Mucosa of descending colon (tissue), 3 donors: ENCODE data around the gene WDR88. TPM values are rescaled to one million over a fixed set of nuclear protein-coding genes. Genes with fewer than 3 reads are reported as not detected.

Experiments
- ATAC-seq: fragments of 200-7000 bp; cut with Tn5 transposase; one replicate; pipeline ENCODE4 v1.9.1; 2020; ENCODE audit warnings: mild to moderate bottlenecking, moderate library complexity
- DNase-seq, 3 donors: peaks; one replicate each; pipeline ENCODE4 v3.0.0-alpha.2; 2020
- H3K36me3 ChIP-seq: fragments of 200-600 bp; one replicate; pipeline ENCODE4 v1.8.0; 2021; ENCODE audit warnings: low read depth, mild to moderate bottlenecking
- H3K4me1 ChIP-seq: fragments of 200-600 bp; one replicate; pipeline ENCODE4 v1.8.0; 2021; ENCODE audit warnings: low read depth, mild to moderate bottlenecking
- H3K4me3 ChIP-seq: fragments of 200-600 bp; one replicate; pipeline ENCODE4 v1.8.0; 2021; ENCODE audit warnings: mild to moderate bottlenecking
- H3K9me3 ChIP-seq: fragments of 200-600 bp; one replicate; pipeline ENCODE4 v1.8.0; 2021; ENCODE audit warnings: mild to moderate bottlenecking
- CTCF ChIP-seq: fragments of 200-600 bp; IDR thresholded peaks from one replicate; pipeline ENCODE4 v1.8.0; 2022; ENCODE audit warnings: antibody characterized with exemption, mild to moderate bottlenecking
- intact Hi-C, 2 donors: fragments of 100-400 bp; cut with DNase I in 1 of 2; cut with micrococcal nuclease in 1 of 2; formaldehyde crosslinking; loops; one replicate each; pipeline versions ENCODE4 v1.11.0 to v1.11.1; 2022; cut with DNase I, micrococcal nuclease
- total RNA-seq, 3 donors: library from RNA; stranded (reverse); fragmentation: NEBNext Ultra II Directional in 2 of 3; extraction: Animal tissue kit (Norgen Biotek cat#: 25700) in 2 of 3; gene quantifications; one replicate each; pipeline versions ENCODE4 v1.2.1 to v1.2.4, GENCODE V29; 2021 to 2023
- donor health status: DM: no; HTN: no; CAD: no; lungs with moderate emphysema.
- donor health status: DM: no; HTN: no; CAD: no.
- donor health status: DM: no; HTN: yes; CAD: no.

The WDR88 gene
- total RNA-seq, 3 donors from 2014 or later: not detected

- no peaks in the 10 kb centered on the region for H3K36me3 ChIP-seq
- no peaks in the 10 kb centered on the region for H3K4me1 ChIP-seq
- H3K4me3 ChIP-seq: no peak overlapping the region
- no peak for DNase-seq
- H3K9me3 ChIP-seq: no peaks in the 10 kb centered on the region
- no peak for TF ChIP-seq CTCF
- no peak for ATAC-seq
- intact Hi-C loops: no loop called here
Measured at GRCh38 chr19:33130433-33130832, 1.5 kb upstream of the WDR88 start.

DNA sequence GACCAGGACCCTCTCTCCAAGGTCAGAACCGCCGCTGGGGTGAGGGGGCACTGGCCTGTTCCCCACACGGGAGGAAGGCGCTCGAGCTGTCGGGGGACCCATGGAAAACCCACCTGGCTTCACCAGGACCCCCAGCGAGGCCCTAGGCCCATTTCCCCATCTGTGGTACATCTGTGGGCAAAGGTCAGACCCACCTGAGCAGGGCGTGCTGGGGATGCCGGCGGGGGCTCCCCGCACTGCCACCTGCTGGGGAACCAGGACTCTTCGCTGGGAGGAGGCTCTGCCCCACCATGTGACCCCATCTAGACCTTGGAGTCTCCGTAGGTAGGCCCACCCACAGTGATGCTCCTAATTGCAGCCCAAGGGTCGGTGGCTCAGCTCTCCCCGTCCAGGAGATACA, 511 bp downstream of the WDR88 start:
- intact Hi-C loops: no loop called here
- Histone ChIP-seq H3K4me1 (no peaks in the 10 kb centered on the region), H3K36me3 (no peaks in the 10 kb centered on the region), H3K4me3 (no peak overlapping the region), H3K9me3 (no peaks in the 10 kb centered on the region)
- TF ChIP-seq CTCF: no peak
- ATAC-seq (peak; percentile 33), DNase-seq (no peak)

- no peaks in the 10 kb centered on the region for H3K36me3 ChIP-seq
- no peak for TF ChIP-seq CTCF
- no peak for ATAC-seq
- H3K4me1 ChIP-seq: no peaks in the 10 kb centered on the region
- intact Hi-C loops: no loop called here
- DNase-seq: no peak
- H3K9me3 ChIP-seq: no peaks in the 10 kb centered on the region
- no peak overlapping the region for H3K4me3 ChIP-seq
Measured at GRCh38 chr19:33133438-33134031, 1.6 kb downstream of the WDR88 start.

DNA sequence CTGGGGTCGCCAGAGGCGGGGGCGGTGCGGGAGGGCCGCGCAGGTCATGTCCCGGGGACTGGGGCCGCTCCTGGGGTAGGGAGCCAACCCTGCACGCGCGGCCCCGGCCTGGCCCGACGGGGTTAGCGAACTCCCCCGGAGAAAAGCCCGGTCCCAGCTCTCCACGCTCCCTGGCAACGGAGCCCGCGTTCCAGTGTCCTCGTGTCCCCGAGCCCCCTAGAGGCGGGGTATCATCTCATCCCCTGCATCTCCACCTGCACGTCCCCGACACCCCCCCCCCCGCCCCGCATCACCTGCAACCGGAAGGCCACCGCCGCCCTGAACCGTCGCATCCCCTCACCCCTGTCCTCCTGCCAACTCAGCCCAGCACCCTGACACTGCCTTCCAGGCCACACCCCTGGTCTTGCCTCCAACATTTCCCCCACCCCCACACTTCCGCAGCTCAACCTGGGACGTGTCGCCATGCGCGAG, 2.7 kb downstream of the WDR88 start:
- ATAC-seq (peak; percentile 30), DNase-seq (peak in 1 of 3 donors; percentile 15)
- no peaks in the 10 kb centered on the region for H3K4me1 ChIP-seq
- TF ChIP-seq CTCF: no peak
- H3K4me3 ChIP-seq: no peak overlapping the region
- H3K36me3 ChIP-seq: no peaks in the 10 kb centered on the region
- H3K9me3 ChIP-seq: no peaks in the 10 kb centered on the region
- intact Hi-C loops: no loop called here

- no peaks in the 10 kb centered on the region for H3K36me3 ChIP-seq
- DNase-seq: no peak
- H3K4me1 ChIP-seq: peaks cover 2% of the 10 kb centered on the region
- no peaks in the 10 kb centered on the region for H3K9me3 ChIP-seq
- TF ChIP-seq CTCF: no peak
- ATAC-seq: no peak
- intact Hi-C loops: no loop called here
- H3K4me3 ChIP-seq: no peak overlapping the region
Measured at GRCh38 chr19:33139165-33139564, 7.3 kb downstream of the WDR88 start.
